Measurements from ENCODE around the gene KCNA2.

GRCh38 chr1:110557481-110557880 is 48.7 kb downstream of the KCNA2 start:
- TF ChIP-seq EZH2 (IDR thresholded peaks at IDR 0.05; ENCODE audit: low read length, missing control alignments) (no peak), CTCF (conservative IDR thresholded peaks at IDR 0.05 in 1 of 2, IDR thresholded peaks at IDR 0.05 in 1 of 2; ENCODE audit: low read depth in 1 of 2, low read length in 2 of 2) (no peak)

All from fibroblast of lung (primary cell).